Measurements from ENCODE around the gene MAFB. TPM values are rescaled to one million over a fixed set of nuclear protein-coding genes. Genes with fewer than 3 reads are reported as not detected.

Gene MAFB
- total and polyA plus RNA-seq, 2 donors (not counting 1 experiment from before 2014, with no cell fraction given), result 0.40 to 3.0 TPM

- no peak overlapping the region for H3K4me3 ChIP-seq (replicated peaks in 1 of 4; ENCODE audit: control extremely low read depth in 1 of 4, insufficient read depth in 1 of 4, low read depth in 3 of 4, low read length in 4 of 4)
- no peak for DNase-seq (ENCODE audit: low read depth in 2 of 2)
- H3K4me2 ChIP-seq (ENCODE audit: extremely low read depth, insufficient read depth, low read length), result no peak overlapping the region
- H4K20me1 ChIP-seq (ENCODE audit: control insufficient read depth, extremely low read depth, insufficient read depth, low read length), result no peaks in the 10 kb centered on the region
- no peak overlapping the region for H2AFZ ChIP-seq (ENCODE audit: low read length)
- H3K9me3 ChIP-seq (ENCODE audit: control insufficient read depth, insufficient read depth, low read depth, low read length), result no peaks in the 10 kb centered on the region
- H3K9ac ChIP-seq (ENCODE audit: insufficient read depth, low read length), result no peak overlapping the region
- peaks cover 32% of the 10 kb centered on the region for H3K27me3 ChIP-seq (ENCODE audit: control insufficient read depth, insufficient read depth, low read length)
- H3K36me3 ChIP-seq (ENCODE audit: control insufficient read depth, insufficient read depth, low read length), result no peaks in the 10 kb centered on the region
- H3K4me1 ChIP-seq (ENCODE audit: control insufficient read depth, extremely low read depth, insufficient read depth, low read length), result no peaks in the 10 kb centered on the region
- H3K79me2 ChIP-seq (ENCODE audit: control insufficient read depth, insufficient read depth, low read length), result no peaks in the 10 kb centered on the region
- TF ChIP-seq CTCF (conservative IDR thresholded peaks at IDR 0.05 in 1 of 2, IDR thresholded peaks at IDR 0.05 in 1 of 2; ENCODE audit: low read depth in 1 of 2, low read length in 2 of 2) (no peak), EZH2 (IDR thresholded peaks at IDR 0.05; ENCODE audit: low read length, missing control alignments) (peak; percentile 55)
- H3K27ac ChIP-seq (ENCODE audit: insufficient read depth, low read length), result no peak overlapping the region
Observed at GRCh38 chr20:40690836-40691565, 2.0 kb upstream of the MAFB start.

- H3K9ac ChIP-seq (ENCODE audit: insufficient read depth, low read length), result peak overlapping the region; percentile 77
- peak; percentile 69 to 79 for TF ChIP-seq CTCF (conservative IDR thresholded peaks at IDR 0.05 in 1 of 2, IDR thresholded peaks at IDR 0.05 in 1 of 2; ENCODE audit: low read depth in 1 of 2, low read length in 2 of 2)
- peak; percentile 74 for TF ChIP-seq EZH2 (IDR thresholded peaks at IDR 0.05; ENCODE audit: low read length, missing control alignments)
- no peaks in the 10 kb centered on the region for H4K20me1 ChIP-seq (ENCODE audit: control insufficient read depth, extremely low read depth, insufficient read depth, low read length)
- peak; percentile 81 to 93 for DNase-seq (ENCODE audit: low read depth in 2 of 2)
- H3K9me3 ChIP-seq (ENCODE audit: control insufficient read depth, insufficient read depth, low read depth, low read length), result no peaks in the 10 kb centered on the region
- peak overlapping the region; percentile 97 for H3K4me2 ChIP-seq (ENCODE audit: extremely low read depth, insufficient read depth, low read length)
- H3K36me3 ChIP-seq (ENCODE audit: control insufficient read depth, insufficient read depth, low read length), result no peaks in the 10 kb centered on the region
- H3K27me3 ChIP-seq (ENCODE audit: control insufficient read depth, insufficient read depth, low read length), result peaks cover 32% of the 10 kb centered on the region
- no peaks in the 10 kb centered on the region for H3K4me1 ChIP-seq (ENCODE audit: control insufficient read depth, extremely low read depth, insufficient read depth, low read length)
- no peaks in the 10 kb centered on the region for H3K79me2 ChIP-seq (ENCODE audit: control insufficient read depth, insufficient read depth, low read length)
- H3K4me3 ChIP-seq (replicated peaks in 1 of 4; ENCODE audit: control extremely low read depth in 1 of 4, insufficient read depth in 1 of 4, low read depth in 3 of 4, low read length in 4 of 4), result peak overlapping the region; percentile 55 to 59 (median 57)
- H3K27ac ChIP-seq (ENCODE audit: insufficient read depth, low read length), result peak overlapping the region; percentile 71
- H2AFZ ChIP-seq (ENCODE audit: low read length), result peak overlapping the region; percentile 87
Observed at GRCh38 chr20:40689943-40690835, 1.2 kb upstream of the MAFB start.

Data from fibroblast of lung (primary cell).